Ecto neural progenitor cell (in vitro differentiated cells): Measurements from ENCODE around the gene PRICKLE2.

Experiments
- DNase-seq: peaks from one replicate; pipeline ENCODE4 v3.0.0-alpha.2; 2018; ENCODE audit warnings: low spot score

Gene PRICKLE2

DNA sequence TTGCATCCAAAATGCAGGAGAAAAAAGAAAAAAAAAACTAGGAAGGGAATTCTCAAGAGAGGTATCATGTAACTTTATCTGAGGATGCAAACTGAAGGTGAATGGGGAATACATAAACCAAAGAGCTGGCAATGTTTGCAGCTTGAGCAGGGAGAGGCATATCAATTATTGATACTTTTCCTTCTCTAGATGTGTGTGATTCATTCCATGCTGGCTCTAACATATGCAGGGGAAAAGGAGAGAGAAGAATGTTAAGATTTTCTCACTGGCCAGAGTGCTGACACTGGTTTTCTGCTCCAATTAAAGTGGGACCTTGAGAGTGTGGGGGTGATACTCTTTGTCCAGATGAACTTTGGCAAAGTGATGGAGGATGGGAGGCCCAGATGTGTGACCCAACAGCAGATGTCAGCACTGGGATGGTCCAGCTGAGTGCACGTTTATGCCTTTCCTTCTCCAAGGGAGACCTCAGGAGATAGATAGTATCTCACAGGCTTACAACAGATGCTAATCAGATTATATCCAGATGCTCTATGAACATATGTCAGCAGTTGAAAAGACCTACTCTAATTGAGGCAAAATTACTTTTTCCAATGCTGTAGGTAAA is 152.0 kb downstream of the PRICKLE2 start:
- no peak for DNase-seq

DNA sequence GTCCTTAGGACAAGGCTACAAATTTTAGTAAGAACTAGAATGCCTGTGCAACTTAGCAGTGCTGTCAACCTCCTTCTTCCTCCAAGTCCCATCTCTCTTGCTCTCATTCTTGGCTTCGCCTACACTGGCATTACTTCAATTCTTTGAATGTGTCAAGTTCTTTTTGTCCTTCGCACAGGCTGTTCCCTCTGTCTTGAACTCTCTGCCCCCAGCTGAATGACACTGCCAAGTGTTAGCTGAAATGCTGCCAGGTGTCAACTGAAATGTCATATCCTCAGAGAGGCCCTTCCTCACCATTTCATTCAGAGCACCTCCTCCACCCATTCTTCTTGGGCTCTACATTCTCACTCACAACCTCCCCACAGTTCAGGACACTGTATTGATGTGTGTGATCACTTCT is 153.1 kb downstream of the PRICKLE2 start:
- no peak for DNase-seq

DNA sequence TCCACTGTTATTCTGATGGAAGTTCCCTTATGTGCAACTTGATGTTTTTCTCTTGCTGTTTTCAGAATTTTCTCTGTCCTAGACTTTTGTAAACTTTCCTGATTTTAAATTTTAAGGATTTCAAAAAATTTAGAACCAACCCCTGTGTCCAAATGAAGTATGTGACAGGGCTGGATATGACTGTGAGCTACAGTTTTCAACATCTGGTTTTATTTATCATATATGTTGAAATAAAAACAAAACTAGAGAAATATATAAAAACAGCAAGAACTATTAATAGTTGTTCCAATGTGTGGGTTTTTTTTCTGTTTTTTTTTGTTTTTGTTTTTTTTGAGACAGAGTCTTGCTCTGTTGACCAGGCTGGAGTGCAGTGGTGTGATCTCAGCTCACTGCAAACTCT is 154.6 kb downstream of the PRICKLE2 start:
- no peak for DNase-seq

DNA sequence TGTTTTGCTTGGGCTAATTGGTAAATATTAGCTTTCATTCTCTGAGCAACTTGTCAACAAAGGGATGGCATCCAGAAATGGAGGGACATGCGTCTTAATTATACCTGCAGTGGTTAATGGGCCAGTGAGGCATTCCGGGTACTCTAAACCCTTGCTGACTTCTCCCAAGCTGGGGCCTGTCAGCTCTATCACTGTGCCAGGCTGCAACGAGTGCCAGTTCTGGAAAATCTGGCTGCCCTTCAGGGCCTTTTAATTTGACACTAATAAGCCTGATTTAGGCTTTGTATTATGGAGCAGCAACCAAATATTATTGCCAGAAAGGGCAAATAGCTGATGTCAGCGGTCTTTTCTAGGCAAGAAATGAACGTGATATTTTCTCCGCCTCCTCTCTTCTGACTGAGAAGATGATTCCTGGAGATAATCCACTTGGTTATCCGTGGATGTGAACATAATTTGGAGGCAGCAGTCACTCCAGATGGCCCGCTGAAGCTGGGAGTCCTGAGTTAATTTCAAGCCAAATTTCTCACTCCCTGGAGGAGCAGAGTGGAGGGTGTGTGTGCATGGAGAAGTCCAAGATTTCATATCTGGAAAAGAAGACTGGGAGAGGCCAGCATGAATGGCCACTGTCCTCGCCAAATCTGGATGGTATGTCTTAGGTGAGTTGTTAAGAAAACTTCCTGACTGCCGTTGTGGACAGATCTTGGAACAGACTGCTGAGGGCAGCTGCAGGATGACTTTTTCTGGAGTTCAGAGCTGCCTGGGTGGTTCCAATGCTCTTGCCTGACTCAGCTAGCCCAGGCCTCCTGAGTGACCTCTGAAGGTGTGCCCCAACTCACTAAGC is 157.5 kb downstream of the PRICKLE2 start:
- no peak for DNase-seq

DNA sequence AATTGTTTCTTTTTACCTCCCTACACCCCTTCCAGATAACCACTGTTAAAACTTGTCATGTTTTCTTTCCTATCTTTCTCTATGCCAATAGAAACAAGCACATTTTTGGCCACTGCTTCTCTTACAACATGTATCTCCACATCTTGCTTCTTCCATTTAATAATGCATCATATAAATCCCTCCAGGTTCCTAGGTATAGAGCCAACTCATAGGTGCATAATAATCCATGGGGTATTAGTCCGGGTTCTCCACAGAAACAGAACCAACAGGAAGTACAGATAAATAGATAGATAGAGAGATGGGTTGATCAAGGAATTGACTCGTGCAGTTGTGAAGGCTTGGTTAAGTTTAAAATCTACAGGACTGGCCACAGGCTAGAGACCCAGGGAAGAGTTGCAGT is 160.5 kb downstream of the PRICKLE2 start:
- DNase-seq, result no peak

DNA sequence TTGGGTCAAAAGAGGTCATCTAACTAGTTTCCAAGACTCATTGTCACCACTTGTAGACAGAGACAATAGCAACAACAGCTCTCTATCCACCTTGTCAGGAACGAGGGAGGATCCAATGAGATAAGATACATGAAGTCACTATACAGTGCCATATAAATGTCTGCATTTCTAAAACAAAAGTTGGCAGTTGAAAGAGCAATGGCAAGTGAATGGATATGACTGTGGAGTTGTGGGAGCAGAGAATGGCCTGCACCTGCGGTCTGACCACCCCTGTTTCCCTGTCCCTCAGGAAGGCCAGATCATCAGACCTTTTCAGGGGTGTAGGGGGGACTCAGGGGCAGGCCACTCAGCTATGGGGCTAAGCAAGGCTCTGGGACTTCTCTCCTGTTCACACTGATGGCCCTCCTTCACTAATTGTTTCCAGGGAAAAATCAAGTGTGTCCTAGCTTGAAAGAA is 161.3 kb downstream of the PRICKLE2 start:
- no peak for DNase-seq

DNA sequence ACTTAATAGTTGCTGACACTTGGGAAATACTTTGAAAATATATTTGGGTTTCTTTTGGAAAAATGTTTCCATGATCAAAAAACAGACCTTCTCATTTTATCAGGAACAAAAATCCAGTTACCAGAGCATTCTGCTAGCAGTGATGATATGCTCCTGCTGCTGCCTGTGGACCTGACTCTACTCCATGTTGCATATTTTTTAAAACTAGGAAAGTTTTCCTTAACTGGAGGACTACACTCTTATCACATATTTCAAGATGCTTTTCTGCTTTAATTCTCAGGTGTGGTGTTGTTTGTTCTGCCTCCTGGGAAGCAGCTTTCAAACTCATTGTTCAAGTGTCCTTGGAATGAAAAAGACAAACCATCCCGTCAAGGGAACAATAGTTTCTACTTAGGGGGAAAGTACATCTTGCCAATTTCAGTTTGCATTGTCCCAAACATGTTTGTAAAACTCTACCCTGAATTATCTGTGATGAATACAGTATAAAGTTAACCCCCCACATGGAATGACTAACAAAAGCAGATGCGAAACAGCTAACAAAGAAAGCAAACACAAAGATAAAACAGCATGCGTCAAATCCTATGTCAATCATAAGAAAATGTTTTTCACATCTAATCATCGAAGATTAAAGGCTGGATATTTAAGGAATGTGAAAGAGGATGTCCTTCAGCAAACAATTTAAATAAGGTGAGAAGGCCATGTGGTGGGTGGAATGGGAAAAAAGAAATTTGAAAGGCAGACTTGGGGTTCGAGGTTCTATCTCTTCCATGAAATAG is 161.9 kb downstream of the PRICKLE2 start:
- no peak for DNase-seq

DNA sequence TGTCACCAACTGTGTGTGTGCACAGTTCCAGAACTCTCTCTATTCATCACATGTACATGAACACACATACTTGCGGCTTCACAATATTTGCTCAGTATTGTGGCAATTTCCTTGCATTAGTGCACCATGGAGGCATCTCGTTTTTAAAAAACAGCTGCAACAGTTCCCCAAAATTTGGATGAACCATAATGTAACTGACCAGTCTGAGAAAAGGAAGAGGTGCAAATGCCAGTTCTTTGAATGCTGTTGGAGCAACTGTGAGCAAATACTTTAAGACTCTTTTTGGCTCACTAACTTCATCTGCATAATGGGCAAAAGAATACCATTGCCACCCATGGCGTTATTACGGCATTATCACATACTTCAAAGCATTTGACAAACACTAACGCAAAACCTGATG is 163.6 kb downstream of the PRICKLE2 start:
- DNase-seq, result no peak

DNA sequence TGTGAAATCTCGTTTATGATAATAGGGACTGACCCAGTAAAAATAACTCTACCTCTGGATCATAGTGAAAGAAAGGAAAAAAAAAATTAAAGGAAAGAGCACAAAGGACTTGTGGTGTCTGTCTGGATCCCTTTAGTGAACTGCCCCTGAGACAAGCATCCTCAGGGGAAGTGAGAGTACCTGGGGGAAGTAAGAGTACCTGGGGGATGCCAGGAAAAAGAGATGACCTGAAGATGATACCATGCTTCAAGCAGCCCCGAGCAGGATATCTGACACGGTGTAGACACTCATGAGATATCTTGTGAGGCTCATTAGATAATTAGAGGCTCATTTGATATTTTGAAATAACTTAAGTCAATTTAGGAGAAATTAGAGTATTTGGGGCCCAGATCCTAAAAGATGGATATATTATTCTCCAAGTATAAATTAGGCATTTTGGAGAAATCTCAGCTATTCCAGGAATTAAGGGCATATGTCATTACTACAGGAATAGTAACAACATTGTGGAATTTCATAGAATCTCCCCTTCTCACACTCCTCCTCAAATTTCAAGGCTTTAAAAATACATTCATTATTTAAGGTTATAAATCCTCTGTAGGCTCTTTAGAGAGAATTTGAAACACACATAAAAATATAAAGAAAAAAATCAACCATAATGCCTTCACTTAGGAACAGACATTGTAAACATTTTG is 165.6 kb downstream of the PRICKLE2 start:
- no peak for DNase-seq

DNA sequence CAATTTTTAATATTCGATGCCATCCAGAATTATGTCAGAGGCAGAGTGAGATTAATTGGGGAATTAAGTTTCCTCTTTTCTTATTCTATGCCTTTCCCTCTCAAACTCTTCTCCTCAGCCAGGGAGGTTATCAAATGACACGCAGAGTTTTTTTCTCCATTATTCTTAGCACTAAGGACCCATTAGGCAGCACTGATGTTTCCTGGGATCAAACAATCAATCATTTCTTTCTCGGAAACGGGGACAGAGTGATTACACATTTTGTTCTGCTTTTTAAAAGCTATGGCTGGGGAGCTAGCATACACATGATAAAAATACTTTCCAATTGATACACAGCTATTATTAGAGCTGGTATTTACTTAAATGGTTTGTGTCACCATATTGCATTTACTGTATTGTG is 166.7 kb downstream of the PRICKLE2 start:
- DNase-seq, result no peak

DNA sequence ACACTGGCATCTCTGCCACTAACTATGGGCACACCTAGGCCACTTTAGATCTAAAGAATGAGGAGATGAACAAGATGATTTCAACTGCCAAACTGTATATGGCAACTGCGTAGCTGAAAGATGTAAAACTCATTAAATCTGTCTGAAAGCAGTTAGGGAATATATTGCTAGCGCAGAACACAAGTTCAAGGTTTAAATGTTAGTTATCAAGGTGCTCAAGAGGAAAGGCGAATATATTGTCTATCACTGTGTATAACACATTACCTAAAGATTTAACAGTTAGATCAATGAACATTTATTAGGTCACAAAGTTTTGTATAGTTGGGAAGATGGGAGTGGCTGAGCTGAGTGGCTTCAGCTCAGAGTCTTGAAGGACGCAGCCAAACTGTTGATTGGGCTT is 168.0 kb downstream of the PRICKLE2 start:
- DNase-seq, result no peak

DNA sequence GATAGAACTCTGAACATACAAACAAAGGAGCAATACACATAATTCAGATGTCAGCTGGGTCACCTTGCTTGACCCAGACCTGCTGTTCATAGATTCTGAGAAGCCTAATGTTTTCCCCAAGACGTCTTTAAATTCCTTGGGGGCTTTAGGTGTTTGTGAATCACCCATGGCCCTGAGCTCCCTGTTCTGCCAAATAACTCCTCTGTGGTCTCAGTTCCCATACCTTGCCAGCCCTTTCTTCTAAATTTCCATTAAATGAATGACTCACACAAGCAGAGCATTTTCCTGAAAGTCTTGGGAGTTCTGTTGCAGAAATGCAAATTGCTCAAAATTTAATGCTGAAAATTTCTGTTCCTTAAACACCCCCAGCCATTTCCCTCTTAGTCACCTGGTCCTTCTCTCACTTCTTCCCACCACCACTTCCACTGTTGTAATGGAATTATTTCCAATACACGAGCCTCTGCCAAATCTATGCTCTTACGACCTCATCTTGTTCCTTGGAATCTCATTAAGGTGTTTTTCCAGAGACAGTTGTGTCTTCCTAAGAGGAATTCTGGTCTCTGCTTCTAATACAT is 168.6 kb downstream of the PRICKLE2 start:
- no peak for DNase-seq

DNA sequence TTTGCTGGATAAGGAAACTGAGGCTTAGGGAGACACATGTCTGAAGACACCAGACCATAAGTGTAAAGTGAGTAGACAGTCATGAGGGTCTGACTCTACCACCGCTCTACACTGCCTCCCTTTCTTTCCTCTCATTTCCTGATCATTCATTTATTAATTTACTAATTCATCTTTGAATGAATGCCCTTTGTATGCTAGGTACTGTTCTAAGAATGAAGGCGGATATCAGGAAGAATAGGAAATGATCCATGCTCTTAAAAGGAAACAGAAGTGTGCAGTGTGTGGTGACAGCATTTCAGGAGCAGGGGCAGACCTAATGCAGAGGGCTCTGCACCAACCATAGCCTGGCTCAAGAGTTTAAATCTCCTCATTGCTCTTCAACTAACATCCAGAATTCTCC is 170.2 kb downstream of the PRICKLE2 start:
- DNase-seq, result no peak

DNA sequence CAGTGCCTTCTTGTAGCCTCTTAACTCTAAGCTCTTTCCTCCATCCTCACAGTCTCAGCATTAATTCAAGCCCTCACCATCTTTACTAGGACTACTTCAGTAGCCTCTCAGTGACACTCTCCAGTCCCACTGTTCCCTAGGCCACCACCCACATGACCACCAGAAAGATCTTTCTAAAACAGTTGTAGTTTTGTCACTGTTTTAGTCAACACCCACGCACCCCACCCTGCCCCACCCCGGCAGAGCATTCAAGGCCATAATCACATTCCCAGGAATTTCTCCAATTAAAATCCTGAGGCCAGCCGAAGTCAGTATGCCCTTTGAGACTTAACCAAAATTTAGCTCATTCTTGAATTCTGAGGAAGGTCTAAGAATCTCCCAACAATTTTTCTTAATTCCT is 170.8 kb downstream of the PRICKLE2 start:
- DNase-seq, result no peak

DNA sequence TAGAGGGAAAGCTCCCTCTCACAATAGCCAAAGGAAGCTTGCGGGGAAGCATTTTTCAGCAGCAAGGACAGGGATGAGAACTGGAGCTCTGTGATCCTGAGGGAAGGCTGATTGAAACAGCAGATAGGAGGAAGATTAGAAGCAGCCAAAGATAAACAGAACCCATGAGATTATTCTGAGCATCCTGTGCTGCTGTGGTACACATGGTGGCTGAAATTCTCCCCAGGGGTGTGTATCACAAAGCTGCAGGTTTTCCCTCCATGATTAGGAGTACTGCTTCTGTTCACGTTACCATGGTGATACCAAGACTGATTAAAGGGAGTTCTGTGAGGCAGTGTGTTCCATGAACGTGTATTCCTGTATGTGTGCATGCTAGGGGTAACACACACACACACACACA is 171.7 kb downstream of the PRICKLE2 start:
- DNase-seq, result no peak

DNA sequence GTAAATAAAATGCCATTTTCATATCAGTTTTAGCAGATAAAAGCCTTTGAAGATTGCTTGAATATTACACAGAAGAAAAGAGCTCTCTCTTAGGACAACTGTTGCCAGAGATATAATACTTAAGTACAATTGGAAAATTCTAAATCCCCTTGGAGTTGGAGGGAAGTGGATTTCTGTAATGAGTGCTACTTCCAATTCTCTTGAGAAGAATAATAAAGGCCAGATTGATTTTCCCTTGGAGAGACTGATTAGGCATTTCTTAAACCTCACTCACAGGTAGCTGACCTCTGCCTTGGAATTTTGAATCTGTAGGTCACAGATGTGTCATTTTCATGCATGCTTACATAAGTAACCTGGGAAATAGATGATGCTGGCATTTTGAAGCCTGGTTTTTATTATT is 172.1 kb downstream of the PRICKLE2 start:
- no peak for DNase-seq

DNA sequence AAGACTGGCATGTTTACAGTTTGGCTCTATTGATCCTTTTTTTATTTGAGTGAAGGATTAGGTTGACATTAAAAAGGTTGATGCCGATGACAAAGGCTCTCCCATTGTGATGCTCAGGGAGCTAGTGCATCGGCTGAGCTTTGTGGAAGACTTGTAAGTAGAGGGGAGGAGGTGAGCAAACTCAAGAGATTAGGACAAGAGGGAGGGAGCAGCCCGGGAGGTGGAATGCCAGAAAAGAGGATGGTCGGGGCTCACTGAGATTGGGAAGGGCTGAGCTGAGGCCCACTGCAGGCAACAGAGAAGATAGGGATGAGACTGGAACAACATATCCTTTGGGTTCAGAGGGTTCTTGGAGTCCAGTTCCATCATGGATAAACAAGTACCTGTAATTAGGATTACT is 175.4 kb downstream of the PRICKLE2 start:
- peak; percentile 57 for DNase-seq

DNA sequence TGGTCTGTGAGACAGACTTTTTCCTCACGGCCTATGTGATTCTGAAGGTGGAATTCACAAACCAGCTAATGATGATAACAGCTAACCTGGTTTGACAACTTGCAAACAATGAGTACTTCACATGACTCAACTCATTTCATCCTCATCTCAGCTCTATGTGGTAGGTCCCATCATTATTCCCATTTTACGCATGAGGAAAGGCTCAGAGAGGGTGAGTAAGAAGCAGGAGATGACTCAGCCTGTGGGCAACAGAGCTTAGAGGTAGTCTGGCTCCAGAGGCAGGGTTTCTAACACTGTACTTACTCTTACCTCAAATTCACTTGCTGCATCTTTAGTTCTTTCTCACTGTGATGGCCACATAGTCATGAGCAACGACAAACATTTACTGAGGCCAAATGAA is 176.1 kb downstream of the PRICKLE2 start:
- no peak for DNase-seq

DNA sequence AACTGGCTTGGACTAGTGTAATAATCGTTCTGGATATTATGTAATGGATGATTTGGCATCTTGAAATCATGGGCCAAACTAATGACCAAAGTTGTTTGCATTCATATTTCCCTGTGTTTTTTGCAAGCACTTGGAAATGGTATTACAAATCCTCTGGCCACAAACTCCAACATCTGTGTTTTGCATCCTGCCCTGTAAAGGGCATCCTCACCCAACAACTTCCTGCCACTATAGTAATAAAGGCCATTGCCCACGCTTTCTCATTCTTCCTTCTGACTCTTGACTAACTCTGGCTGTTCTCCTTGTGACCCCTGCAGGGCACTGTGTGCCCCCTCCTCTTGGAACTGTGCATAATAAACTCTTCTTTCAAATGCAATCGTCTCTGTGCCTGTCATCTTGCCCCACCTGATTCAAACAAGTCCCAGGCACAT is 176.6 kb downstream of the PRICKLE2 start:
- DNase-seq, result no peak

DNA sequence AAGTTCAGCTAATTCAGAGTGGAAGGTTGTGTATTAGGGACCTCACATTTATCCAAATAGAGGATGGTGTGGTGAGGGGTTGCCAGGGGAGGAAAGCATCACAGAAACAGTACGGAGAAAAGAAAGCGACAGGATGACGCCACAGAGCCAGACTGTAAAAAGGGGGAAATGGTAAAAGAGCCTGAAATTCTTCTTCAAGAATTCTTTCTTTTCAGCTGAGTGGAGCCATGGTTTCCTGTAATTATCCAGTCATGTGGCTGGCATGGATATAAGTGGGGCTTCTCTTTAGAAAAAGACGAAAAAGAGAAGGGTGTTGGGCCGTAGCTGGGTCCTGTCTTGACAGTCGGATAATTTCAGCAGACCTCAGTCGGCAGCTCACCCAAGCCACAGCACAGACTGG is 177.5 kb downstream of the PRICKLE2 start:
- DNase-seq, result no peak

DNA sequence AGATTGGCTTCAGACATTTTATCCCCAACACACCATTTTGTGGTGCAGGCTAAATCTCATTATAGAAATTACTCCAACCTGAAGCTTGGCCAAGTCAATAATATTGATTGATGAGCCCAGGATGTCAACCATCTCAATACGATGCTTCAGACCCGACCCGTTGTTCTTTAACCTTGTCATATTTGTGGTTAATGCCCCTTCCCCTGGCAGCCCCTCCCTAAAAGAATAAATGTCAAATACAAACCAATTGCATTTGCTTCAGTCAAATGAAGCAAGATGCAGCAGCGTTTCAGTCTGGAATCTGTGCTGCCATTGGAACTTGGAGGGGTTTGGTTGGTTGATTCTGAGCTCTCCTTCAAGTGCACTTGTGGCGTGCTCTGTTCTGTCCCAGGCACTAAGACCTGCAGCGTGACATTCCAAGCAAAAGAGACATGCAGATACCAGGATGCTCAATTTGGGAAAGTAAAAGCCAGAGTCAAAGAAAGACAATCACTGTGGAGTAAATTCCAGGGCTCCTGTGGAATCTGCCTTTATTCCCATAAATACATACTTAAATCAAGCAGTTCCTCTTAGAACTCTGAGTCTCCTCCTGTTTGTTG is 178.2 kb downstream of the PRICKLE2 start:
- no peak for DNase-seq

DNA sequence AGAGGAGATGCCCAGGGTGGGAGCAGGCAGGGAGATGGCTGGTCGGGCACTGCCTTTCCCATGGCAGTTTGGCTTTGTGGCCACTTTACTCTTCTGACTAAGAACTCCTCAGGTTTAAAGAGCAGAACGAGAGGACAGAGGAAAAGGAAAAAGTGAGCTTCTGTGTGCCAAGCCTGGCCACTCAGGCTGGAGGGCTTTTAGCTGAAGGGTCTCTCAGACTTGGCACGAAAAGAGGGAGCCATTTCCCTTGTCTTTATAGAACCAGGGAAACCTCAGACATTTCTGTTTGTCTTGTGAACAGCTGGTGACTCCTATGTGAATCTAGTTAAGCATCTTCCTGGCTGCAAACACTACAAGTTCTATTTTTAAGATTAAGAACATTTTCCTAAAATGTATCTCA is 178.7 kb downstream of the PRICKLE2 start:
- DNase-seq, result no peak
